Measurements from ENCODE around the gene BCL11B.

Gene BCL11B

GRCh38 chr14:99256483-99256874 is 15.5 kb downstream of the BCL11B start:
- in situ Hi-C loops (cut with MboI; ENCODE audit: low sequenced_read_pairs): no loop called here

GRCh38 chr14:99255621-99256482 is 16.1 kb downstream of the BCL11B start:
- in situ Hi-C loops (cut with MboI; ENCODE audit: low sequenced_read_pairs): no loop called here

- in situ Hi-C loops (cut with MboI; ENCODE audit: low sequenced_read_pairs): no loop called here
Measured at GRCh38 chr14:99254328-99255009, 17.5 kb downstream of the BCL11B start.

GRCh38 chr14:99253890-99254289 is 18.1 kb downstream of the BCL11B start:
- in situ Hi-C loops (cut with MboI; ENCODE audit: low sequenced_read_pairs): no loop called here

GRCh38 chr14:99252940-99253868 is 18.8 kb downstream of the BCL11B start:
- in situ Hi-C loops (cut with MboI; ENCODE audit: low sequenced_read_pairs): no loop called here

GRCh38 chr14:99252443-99252939 is 19.5 kb downstream of the BCL11B start:
- in situ Hi-C loops (cut with MboI; ENCODE audit: low sequenced_read_pairs): no loop called here

GRCh38 chr14:99251721-99252120 is 20.3 kb downstream of the BCL11B start:
- in situ Hi-C loops (cut with MboI; ENCODE audit: low sequenced_read_pairs): no loop called here

GRCh38 chr14:99250636-99251208 is 21.3 kb downstream of the BCL11B start:
- in situ Hi-C loops (cut with MboI; ENCODE audit: low sequenced_read_pairs): no loop called here

GRCh38 chr14:99249389-99249788 is 22.6 kb downstream of the BCL11B start:
- in situ Hi-C loops (cut with MboI; ENCODE audit: low sequenced_read_pairs): no loop called here

GRCh38 chr14:99248761-99249171 is 23.2 kb downstream of the BCL11B start:
- in situ Hi-C loops (cut with MboI; ENCODE audit: low sequenced_read_pairs): no loop called here

GRCh38 chr14:99247772-99248171 is 24.2 kb downstream of the BCL11B start:
- in situ Hi-C loops (cut with MboI; ENCODE audit: low sequenced_read_pairs): no loop called here

GRCh38 chr14:99247101-99247729 is 24.8 kb downstream of the BCL11B start:
- in situ Hi-C loops (cut with MboI; ENCODE audit: low sequenced_read_pairs): no loop called here

GRCh38 chr14:99246536-99247097 is 25.4 kb downstream of the BCL11B start:
- in situ Hi-C loops (cut with MboI; ENCODE audit: low sequenced_read_pairs): no loop called here

- in situ Hi-C loops (cut with MboI; ENCODE audit: low sequenced_read_pairs): no loop called here
Measured at GRCh38 chr14:99245564-99246511, 26.2 kb downstream of the BCL11B start.

GRCh38 chr14:99244941-99245563 is 26.9 kb downstream of the BCL11B start:
- in situ Hi-C loops (cut with MboI; ENCODE audit: low sequenced_read_pairs): no loop called here

- in situ Hi-C loops (cut with MboI; ENCODE audit: low sequenced_read_pairs): no loop called here
Measured at GRCh38 chr14:99244367-99244901, 27.6 kb downstream of the BCL11B start.

- in situ Hi-C loops (cut with MboI; ENCODE audit: low sequenced_read_pairs): no loop called here
Measured at GRCh38 chr14:99242816-99243721, 28.9 kb downstream of the BCL11B start.

All from HL-60/S4 treated with phorbol 12-myristate 13-acetate at 8.2 ng/mL for 4 days and 3 days (cell line).